Activated CD4-positive, CD25-positive, alpha-beta regulatory T cell (primary cell): ENCODE data around the gene TRMT2A.
"Not testable (repeated sequence)": the region's sequence is repeated elsewhere in the genome, so short reads cannot be mapped to it uniquely, and the experiment has no call there.

ENCODE experiments used
- DNase-seq, 4 experiments: peaks; one replicate each; lab custom pipeline; 2025; lab: John Stamatoyannopoulos, UW

Gene TRMT2A

GRCh38 chr22:20116951-20117632 is at the start of gene TRMT2A:
Gene TRMT2A, minus strand, starts transcription at chr22:20117226. Its CDS starts 320 bp downstream, at chr22:20116906.
- DNase-seq, result peak; percentile 93 to 97 (median 93)

- DNase-seq, result no peak
Measured at GRCh38 chr22:20166703-20167102, 49.7 kb upstream of the TRMT2A start.

- DNase-seq, result no peak
Measured at GRCh38 chr22:20165913-20166312, 48.9 kb upstream of the TRMT2A start.

- DNase-seq, result no peak
Measured at GRCh38 chr22:20165421-20165820, 48.4 kb upstream of the TRMT2A start.

- no peak for DNase-seq
Measured at GRCh38 chr22:20164863-20165262, 47.8 kb upstream of the TRMT2A start.

- no peak for DNase-seq
Measured at GRCh38 chr22:20160041-20160440, 43.0 kb upstream of the TRMT2A start.

- not testable (repeated sequence) for DNase-seq
Measured at GRCh38 chr22:20159531-20159930, 42.5 kb upstream of the TRMT2A start.

GRCh38 chr22:20159076-20159475 is 42.0 kb upstream of the TRMT2A start:
- no peak for DNase-seq

GRCh38 chr22:20158391-20159036 is 41.5 kb upstream of the TRMT2A start:
- no peak for DNase-seq

GRCh38 chr22:20157430-20158183 is 40.6 kb upstream of the TRMT2A start:
- no peak for DNase-seq

GRCh38 chr22:20156611-20157429 is 39.8 kb upstream of the TRMT2A start:
- peak; percentile 68 to 93 (median 82) for DNase-seq

GRCh38 chr22:20156042-20156389 is 39.0 kb upstream of the TRMT2A start:
- DNase-seq, result no peak

- DNase-seq, result no peak
Measured at GRCh38 chr22:20155330-20156041, 38.5 kb upstream of the TRMT2A start.

GRCh38 chr22:20154602-20155187 is 37.7 kb upstream of the TRMT2A start:
- DNase-seq, result no peak

GRCh38 chr22:20153945-20154344 is 36.9 kb upstream of the TRMT2A start:
- DNase-seq, result no peak

GRCh38 chr22:20152464-20152890 is 35.5 kb upstream of the TRMT2A start:
- DNase-seq, result no peak

- DNase-seq, result no peak
Measured at GRCh38 chr22:20151276-20151588, 34.2 kb upstream of the TRMT2A start.

- DNase-seq, result no peak
Measured at GRCh38 chr22:20150381-20151275, 33.6 kb upstream of the TRMT2A start, which contains the start of gene CCDC188. Gene CCDC188, minus strand, starts transcription at chr22:20151055. Its CDS starts 69 bp downstream, at chr22:20150986.

GRCh38 chr22:20149257-20150250 is 32.5 kb upstream of the TRMT2A start:
- DNase-seq, result no peak
